Upper lobe of left lung (tissue), 6 donors: ENCODE results near the gene TRAPPC3L. TPM values are rescaled to one million over a fixed set of nuclear protein-coding genes. Genes with fewer than 3 reads are reported as not detected.

ENCODE experiments used
- ATAC-seq, 2 donors: fragments of 200-7000 bp; cut with Tn5 transposase; one replicate each; pipeline ENCODE4 v1.9.1; 2022; ENCODE audit warnings: mild to moderate bottlenecking in 2 of 2, moderate library complexity in 2 of 2; ENCODE audit not compliant: low FRiP score in 2 of 2
- DNase-seq, 2 donors: peaks; one replicate each; pipeline ENCODE4 v3.0.0-alpha.2; 2019 to 2020
- H3K27ac ChIP-seq, 4 donors: fragments of 200-600 bp; sonication (generic); one replicate each; pipeline ENCODE4 v1.5.1; 2016 to 2019
- H3K27me3 ChIP-seq, 4 donors: fragments of 200-600 bp; sonication (generic); one replicate each; pipeline ENCODE4 v1.5.1; 2017 to 2019
- H3K36me3 ChIP-seq, 4 donors: fragments of 200-600 bp; sonication (generic); one replicate each; pipeline ENCODE4 v1.5.1; 2016 to 2019
- H3K4me1 ChIP-seq, 4 donors: fragments of 200-600 bp; sonication (generic); one replicate each; pipeline ENCODE4 v1.5.1; 2018 to 2019
- H3K4me3 ChIP-seq, 4 donors: fragments of 200-600 bp; sonication (generic); one replicate each; pipeline ENCODE4 v1.5.1; 2017 to 2019; ENCODE audit warnings: mild to moderate bottlenecking in 2 of 4, moderate library complexity in 1 of 4
- H3K9me3 ChIP-seq, 4 donors: fragments of 200-600 bp; sonication (generic); one replicate each; pipeline ENCODE4 v1.5.1; 2018 to 2019
- EP300 ChIP-seq, 4 donors: sonication (generic); formaldehyde crosslinking; IDR thresholded peaks; one replicate each; pipeline ENCODE4 v1.5.1; 2017; ENCODE audit warnings: antibody characterized with exemption in 4 of 4, control low read depth in 2 of 4
- POLR2A ChIP-seq, 4 donors: fragments of 450-650 bp; IDR thresholded peaks; one replicate each; pipeline ENCODE4 v1.5.1; 2016 to 2017; ENCODE audit warnings: antibody characterized with exemption in 4 of 4, mild to moderate bottlenecking in 2 of 4
- POLR2AphosphoS5 ChIP-seq, 2 donors: sonication (generic); formaldehyde crosslinking; IDR thresholded peaks; one replicate each; pipeline ENCODE4 v1.5.1; 2017; ENCODE audit warnings: antibody characterized with exemption in 2 of 2
- WGBS, 2 donors: methylation state at CpG; one replicate each; pipeline ENCODE4 v1.1.5; 2017 to 2018; 5-methylcytosine and 5-hydroxymethylcytosine counted together
- total RNA-seq, 6 donors: library from RNA; depleted of rRNA in 4 of 6; stranded (reverse); fragments of >200 nt in 4 of 6; gene quantifications; one replicate each; pipeline versions ENCODE4 v1.1.0 to v1.2.1, GENCODE V29; 2016 to 2021
- TF ChIP-seq, protein P1 (sequence below), 6 experiments: fragments of 450-650 bp in 4 of 6; fragments of 200-600 bp in 2 of 6; sonication (generic) in 2 of 6; IDR thresholded peaks; one replicate each; pipeline ENCODE4 v1.5.1; 2016 to 2019; ENCODE audit warnings: antibody characterized with exemption in 6 of 6
- donor health status: DM: no; HTN: no; CAD: no; lungs with moderate emphysema.
- donor health status: DM: no; HTN: yes; CAD: no; lungs with severe emphysema.

The TRAPPC3L gene
- total RNA-seq, 6 donors from 2014 or later, result 0.20 to 1.4 (median 0.29) TPM; not detected in 3

DNA sequence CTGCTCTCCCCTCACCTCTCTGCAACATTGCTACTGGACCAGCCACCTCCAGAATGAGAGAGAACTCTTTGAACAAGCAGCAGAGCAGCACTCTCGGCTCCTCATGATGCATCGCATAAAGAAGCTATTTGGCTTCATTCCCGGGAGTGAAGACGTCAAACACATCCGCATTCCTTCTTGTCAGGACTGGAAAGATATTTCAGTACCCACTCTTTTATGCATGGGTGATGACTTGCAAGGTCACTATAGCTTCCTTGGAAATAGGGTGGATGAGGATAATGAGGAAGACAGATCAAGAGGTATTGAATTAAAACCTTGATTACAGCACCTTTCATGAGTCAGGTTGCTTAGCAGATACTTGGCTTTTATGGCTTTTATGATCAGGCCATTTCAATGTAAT lies 12.4 kb upstream of the TRAPPC3L start:
- TF ChIP-seq POLR2AphosphoS5 (IDR thresholded peaks at IDR 0.05) (no peak), POLR2A (IDR thresholded peaks at IDR 0.05) (no peak), EP300 (IDR thresholded peaks at IDR 0.05) (no peak)
- TF ChIP-seq, protein P1, sequence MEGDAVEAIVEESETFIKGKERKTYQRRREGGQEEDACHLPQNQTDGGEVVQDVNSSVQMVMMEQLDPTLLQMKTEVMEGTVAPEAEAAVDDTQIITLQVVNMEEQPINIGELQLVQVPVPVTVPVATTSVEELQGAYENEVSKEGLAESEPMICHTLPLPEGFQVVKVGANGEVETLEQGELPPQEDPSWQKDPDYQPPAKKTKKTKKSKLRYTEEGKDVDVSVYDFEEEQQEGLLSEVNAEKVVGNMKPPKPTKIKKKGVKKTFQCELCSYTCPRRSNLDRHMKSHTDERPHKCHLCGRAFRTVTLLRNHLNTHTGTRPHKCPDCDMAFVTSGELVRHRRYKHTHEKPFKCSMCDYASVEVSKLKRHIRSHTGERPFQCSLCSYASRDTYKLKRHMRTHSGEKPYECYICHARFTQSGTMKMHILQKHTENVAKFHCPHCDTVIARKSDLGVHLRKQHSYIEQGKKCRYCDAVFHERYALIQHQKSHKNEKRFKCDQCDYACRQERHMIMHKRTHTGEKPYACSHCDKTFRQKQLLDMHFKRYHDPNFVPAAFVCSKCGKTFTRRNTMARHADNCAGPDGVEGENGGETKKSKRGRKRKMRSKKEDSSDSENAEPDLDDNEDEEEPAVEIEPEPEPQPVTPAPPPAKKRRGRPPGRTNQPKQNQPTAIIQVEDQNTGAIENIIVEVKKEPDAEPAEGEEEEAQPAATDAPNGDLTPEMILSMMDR (IDR thresholded peaks at IDR 0.05), result no peak
- no peak overlapping the region for H3K27ac ChIP-seq
- H3K9me3 ChIP-seq, result no peaks in the 10 kb centered on the region
- no peak for ATAC-seq
- no peak for DNase-seq
- peaks cover 0 to 11% (median 5%) of the 10 kb centered on the region in 4 donors for H3K4me1 ChIP-seq
- H3K27me3 ChIP-seq, result no peaks in the 10 kb centered on the region
- no peaks in the 10 kb centered on the region for H3K36me3 ChIP-seq
- H3K4me3 ChIP-seq, result no peak overlapping the region
- WGBS, 2 donors, result 26 to 48% methylated on average over 5 of the region's 5 CpGs

- no peak for ATAC-seq
- WGBS, 2 donors, result 91% methylated on average over 5 of the region's 5 CpGs
- H3K4me1 ChIP-seq, result peaks cover 0 to 11% (median 5%) of the 10 kb centered on the region in 4 donors
- no peak overlapping the region for H3K4me3 ChIP-seq
- no peak overlapping the region for H3K27ac ChIP-seq
- DNase-seq, result no peak
- H3K27me3 ChIP-seq, result no peaks in the 10 kb centered on the region
- H3K9me3 ChIP-seq, result no peaks in the 10 kb centered on the region
- no peaks in the 10 kb centered on the region for H3K36me3 ChIP-seq
- no peak for TF ChIP-seq EP300 (IDR thresholded peaks at IDR 0.05)
- TF ChIP-seq POLR2AphosphoS5 (IDR thresholded peaks at IDR 0.05), result no peak
- TF ChIP-seq, protein P1 (IDR thresholded peaks at IDR 0.05), result no peak
- TF ChIP-seq POLR2A (IDR thresholded peaks at IDR 0.05), result no peak
These were observed 11.4 kb upstream of the TRAPPC3L start for GRCh38 chr6:116556814-116557415.

DNA sequence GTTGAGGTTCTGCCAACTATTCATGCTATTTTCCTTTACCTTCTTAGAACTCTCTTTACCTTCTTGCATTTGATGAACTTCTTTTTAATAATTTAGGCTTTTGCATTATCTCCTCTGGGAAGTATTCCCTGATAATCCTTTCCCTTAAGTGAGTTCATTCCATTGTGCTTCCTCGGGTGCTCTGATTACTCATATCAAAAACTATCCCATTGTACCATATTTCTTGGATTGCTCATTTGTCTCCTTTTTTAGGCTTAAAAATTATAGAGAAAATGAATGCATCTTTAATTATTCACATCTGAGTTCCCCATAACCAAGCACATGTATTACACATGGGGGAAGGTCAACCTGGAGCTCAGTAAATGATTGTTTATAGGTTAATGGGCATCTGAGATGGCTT lies 10.6 kb upstream of the TRAPPC3L start:
- Histone ChIP-seq H3K4me1 (peaks cover 0 to 8% (median 4%) of the 10 kb centered on the region in 4 donors), H3K36me3 (no peaks in the 10 kb centered on the region), H3K9me3 (no peaks in the 10 kb centered on the region), H3K27ac (no peak overlapping the region), H3K27me3 (no peaks in the 10 kb centered on the region), H3K4me3 (no peak overlapping the region)
- WGBS, 2 donors, result 83 to 88% methylated on average over 1 of the region's 1 CpG
- no peak for TF ChIP-seq POLR2A (IDR thresholded peaks at IDR 0.05)
- TF ChIP-seq POLR2AphosphoS5 (IDR thresholded peaks at IDR 0.05), result no peak
- TF ChIP-seq EP300 (IDR thresholded peaks at IDR 0.05), result no peak
- TF ChIP-seq, protein P1 (IDR thresholded peaks at IDR 0.05), result no peak
- DNase-seq (no peak), ATAC-seq (no peak)

- Histone ChIP-seq H3K9me3 (no peaks in the 10 kb centered on the region), H3K36me3 (no peaks in the 10 kb centered on the region), H3K4me1 (peaks cover 0 to 7% (median 3%) of the 10 kb centered on the region in 4 donors), H3K4me3 (no peak within 1 kb of the TSS), H3K27ac (no peak within 1 kb of the TSS), H3K27me3 (no peaks in the 10 kb centered on the region)
- no peak for ATAC-seq
- DNase-seq, result no peak
- no peak for TF ChIP-seq POLR2AphosphoS5 (IDR thresholded peaks at IDR 0.05)
- no peak for TF ChIP-seq EP300 (IDR thresholded peaks at IDR 0.05)
- TF ChIP-seq, protein P1 (IDR thresholded peaks at IDR 0.05), result no peak
- no peak for TF ChIP-seq POLR2A (IDR thresholded peaks at IDR 0.05)
These were observed 8.0 kb upstream of the TRAPPC3L start, which contains the start of gene CALHM4 for GRCh38 chr6:116553451-116553850. Gene CALHM4 (plus strand): TSS chr6:116553751. CDS start chr6:116553794, 43 bp downstream.

DNA sequence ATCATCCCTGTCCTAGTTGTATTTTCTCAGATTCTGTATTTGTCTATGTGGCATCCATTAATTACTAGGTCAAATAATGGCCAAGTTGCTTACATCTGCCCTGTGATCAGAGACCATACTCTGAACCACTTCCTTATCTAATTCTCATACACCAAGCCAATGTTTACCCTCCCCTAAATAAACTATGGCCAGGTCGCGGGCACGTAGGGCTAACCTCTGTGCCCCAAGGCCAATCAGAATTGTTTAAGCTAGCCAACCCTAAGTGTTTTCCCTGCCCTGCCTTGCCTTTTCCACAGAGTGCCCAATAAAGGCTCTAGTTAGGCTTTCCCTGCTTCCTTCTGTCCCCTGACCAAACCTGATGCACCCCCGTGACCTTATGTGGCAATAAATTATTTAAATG lies 5.3 kb upstream of the TRAPPC3L start:
- no peaks in the 10 kb centered on the region for H3K36me3 ChIP-seq
- H3K9me3 ChIP-seq, result no peaks in the 10 kb centered on the region
- H3K27ac ChIP-seq, result no peak overlapping the region
- WGBS, 2 donors, result 56 to 60% methylated on average over 4 of the region's 4 CpGs
- H3K4me1 ChIP-seq, result no peaks in the 10 kb centered on the region
- ATAC-seq (no peak), DNase-seq (no peak)
- H3K27me3 ChIP-seq, result no peaks in the 10 kb centered on the region
- TF ChIP-seq, protein P1 (IDR thresholded peaks at IDR 0.05), result no peak
- TF ChIP-seq POLR2A (IDR thresholded peaks at IDR 0.05) (no peak), EP300 (IDR thresholded peaks at IDR 0.05) (no peak), POLR2AphosphoS5 (IDR thresholded peaks at IDR 0.05) (no peak)
- H3K4me3 ChIP-seq, result no peak overlapping the region
